ENCODE data around the gene SBNO2.

SBNO2 gene

GRCh38 chr19:1069009-1069779 lies 104.9 kb downstream of the SBNO2 start:
- no peak for DNase-seq

DNA sequence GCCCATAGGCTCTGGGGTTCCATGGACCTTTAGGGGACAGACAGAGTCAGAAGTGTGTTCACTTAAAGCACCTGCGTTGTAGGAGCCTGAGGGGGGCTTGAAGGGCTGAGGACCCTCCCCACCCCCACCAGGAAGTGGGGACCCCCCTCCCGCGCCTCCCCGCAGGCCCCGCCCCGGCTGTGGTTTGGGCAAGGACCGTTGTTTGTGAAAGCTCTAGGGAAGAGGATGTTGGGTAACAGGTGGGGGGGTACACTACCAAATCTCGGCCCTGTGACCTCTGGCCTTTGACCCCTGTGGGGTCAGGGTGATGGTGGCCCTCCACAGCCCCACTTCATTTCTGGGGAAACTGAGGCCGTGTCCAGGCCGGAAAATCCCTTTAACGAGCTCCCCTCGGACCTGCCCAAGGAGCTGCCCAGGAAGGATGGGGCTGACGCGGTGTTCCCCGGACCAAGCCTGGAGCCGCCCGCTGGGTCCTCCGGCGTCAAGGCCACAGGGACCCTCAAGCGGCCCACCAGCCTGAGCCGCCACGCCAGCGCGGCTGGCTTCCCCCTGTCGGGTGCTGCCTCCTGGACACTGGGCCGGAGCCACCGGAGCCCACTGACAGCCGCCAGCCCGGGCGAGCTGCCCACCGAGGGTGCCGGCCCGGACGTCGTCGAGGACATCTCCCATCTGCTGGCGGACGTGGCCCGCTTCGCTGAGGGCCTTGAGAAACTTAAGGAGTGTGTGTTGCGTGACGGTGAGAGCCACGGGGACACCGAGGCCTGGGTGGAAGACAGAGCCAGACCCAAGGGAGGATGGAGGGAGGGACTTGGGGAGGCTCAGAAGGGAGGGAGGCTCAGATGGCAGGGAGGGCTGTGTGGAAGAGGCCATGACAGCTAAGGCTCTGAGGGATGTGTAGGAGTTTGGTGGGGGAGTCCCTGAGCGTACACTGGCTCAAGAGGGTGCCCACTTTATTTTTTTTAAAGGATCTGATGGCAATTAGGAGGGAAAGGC lies 105.8 kb downstream of the SBNO2 start:
- no peak for DNase-seq

- no peak for DNase-seq
These were observed 106.6 kb downstream of the SBNO2 start for GRCh38 chr19:1067341-1067957.

DNA sequence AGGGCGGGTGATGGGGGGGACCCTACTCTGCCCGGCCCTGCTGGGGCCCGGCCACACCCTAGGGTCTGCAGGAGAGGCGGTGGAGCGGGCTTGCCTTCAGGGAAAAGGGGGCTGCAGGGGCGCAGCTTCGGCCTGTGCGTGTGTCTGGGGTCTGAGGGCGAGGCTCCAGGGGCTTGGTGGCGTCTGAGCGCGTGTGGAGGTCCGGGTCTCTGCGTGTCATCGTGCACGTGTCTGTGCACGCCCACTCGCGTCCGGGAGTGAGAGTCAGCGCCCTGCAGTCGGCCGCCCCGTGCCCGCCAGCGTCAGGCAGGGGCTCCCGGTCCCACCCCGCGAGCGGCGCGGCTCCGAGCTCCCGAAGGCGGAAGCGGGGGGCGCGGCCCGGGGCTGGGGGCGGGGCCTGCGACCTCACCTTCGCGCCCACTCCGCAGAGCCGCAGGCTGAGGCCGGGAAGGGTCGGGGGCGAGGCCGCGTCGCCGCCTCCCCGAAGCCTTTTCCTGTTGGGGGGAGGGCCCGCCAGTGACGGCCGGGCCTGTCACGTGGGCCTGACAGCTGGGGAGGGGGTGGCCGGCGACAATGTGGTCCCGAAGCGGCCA lies 107.2 kb downstream of the SBNO2 start, which contains the start of gene ARHGAP45:
Gene ARHGAP45, plus strand, starts transcription at position 420 of the 593 bp plus-strand sequence. CDS start 239 bp downstream, outside the sequence.
- no peak for DNase-seq

DNA sequence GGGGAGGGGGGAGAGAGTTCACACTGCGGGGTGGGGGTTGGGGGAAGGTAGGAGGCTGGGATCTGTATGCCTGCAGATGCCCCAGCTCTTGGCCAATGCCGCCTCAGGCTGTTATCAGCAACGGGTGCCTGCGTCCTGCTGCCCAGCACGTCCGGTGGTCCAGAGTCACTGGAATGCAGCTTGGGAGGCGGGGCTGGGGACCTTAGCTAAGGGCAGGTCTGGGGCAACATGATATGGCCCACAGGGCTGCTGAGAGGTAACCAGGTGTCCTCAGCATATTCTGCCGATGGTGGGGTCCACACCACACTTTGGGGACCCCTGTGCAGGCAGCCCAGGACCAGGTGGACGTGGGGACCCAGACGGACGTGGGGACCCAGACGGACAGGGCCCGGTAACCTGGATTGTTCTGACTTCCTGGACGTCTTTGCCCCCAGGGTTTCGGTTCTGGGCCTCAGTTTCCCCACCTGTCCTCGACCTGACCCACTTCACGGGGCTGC lies 107.8 kb downstream of the SBNO2 start:
- no peak for DNase-seq

GRCh38 chr19:1065606-1066109 lies 108.4 kb downstream of the SBNO2 start:
- DNase-seq = no peak

DNA sequence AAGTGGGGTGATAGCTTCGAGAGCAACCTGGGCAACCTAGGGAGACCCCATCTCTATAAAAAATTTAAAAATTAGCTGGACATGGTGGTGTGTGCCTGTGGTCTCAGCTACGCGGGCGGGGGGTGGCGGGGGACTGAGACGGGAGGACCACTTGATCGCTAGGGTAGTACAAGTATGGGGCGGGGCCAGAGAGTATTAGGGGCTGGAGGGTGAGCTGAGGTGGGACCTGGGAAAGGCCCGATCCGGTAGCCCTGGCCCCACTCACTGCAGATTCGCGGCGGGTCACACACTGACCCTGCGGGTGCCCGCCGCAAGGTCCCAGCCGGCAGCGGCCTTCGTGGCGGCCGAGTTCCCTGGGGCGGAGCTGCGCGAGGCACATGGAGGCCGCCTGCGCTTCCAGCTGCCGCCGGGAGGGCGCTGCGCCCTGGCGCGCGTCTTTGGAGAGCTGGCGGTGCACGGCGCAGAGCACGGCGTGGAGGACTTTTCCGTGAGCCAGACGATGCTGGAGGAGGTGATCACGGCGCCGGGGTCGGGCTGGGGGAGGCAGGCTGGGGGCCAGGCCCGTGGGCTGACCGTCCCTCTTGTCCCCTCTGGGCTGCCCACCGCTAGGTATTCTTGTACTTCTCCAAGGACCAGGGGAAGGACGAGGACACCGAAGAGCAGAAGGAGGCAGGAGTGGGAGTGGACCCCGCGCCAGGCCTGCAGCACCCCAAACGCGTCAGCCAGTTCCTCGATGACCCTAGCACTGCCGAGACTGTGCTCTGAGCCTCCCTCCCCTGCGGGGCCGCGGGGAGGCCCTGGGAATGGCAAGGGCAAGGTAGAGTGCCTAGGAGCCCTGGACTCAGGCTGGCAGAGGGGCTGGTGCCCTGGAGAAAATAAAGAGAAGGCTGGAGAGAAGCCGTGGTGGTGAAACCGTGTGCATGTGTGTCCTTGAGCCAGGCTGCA lies 109.1 kb downstream of the SBNO2 start:
- DNase-seq = no peak

- DNase-seq = no peak
These were observed 110.0 kb downstream of the SBNO2 start for GRCh38 chr19:1063909-1064660.

GRCh38 chr19:1063030-1063908 lies 110.8 kb downstream of the SBNO2 start:
- no peak for DNase-seq

DNA sequence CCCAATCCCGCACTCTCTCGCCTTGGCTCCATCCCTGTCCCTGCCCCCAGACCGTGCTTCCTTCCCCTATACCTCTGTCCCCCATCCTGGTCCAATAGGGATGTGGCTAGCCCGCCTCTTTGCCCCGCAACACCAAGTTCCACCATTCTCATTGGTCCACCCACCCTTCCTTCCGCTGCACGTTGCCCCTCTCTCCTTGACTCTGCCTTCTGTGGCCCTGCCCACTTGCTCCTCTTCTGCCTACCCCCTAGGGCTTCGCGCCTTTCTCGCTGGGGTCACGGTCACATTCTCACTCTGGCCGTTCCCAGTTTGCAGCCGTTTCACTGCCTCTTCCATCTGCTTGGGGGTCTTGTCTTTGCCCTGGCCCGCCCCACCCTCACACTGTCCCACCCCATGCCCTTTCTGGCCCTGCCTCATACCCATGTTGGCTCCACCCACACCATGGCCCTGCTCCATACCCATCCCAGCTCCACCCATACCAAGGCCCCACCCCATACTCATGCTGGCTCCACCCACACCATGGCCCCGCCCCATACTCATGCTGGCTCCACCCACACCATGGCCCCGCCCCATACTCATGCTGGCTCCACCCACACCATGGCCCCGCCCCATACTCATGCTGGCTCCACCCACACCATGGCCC lies 111.6 kb downstream of the SBNO2 start:
- no peak for DNase-seq

- no peak for DNase-seq
These were observed 112.1 kb downstream of the SBNO2 start for GRCh38 chr19:1061987-1062386.

DNA sequence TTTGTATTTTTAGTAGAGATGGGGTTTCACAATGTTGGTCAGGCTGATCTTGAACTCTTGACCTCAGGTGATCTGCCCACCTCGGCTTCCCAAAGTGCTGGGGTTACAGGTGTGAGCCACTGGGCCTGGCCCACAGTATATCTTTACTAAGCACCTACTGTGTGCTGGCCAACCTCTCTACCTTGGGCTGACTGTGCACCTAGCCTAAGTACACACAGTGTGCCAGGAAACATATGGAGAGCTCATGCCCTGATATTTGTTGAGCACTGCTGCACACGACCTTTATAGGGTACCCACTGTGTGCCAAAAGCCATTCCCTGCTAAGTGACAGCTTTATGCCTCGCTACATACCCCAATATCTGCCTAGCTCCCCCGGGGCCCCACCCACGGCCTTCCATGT lies 113.4 kb downstream of the SBNO2 start:
- DNase-seq = no peak

DNA sequence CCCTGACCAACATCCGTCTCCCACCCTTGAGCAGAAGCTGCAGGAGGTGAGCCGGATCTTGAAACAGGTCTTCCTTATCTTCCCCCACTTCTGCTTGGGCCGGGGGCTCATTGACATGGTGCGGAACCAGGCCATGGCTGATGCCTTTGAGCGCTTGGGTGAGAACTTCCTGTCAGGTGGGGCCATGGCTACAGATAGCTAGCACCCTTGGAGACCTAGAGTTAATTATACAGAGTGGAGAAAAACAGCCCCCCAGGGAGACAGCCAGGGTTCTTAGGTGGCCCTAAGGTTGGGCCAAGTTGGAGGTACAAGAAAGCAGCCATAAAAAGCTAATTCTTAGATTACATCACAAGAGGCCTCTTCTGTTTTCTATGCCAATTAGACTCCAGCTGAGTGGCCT lies 116.0 kb downstream of the SBNO2 start:
- no peak for DNase-seq

Measured in amniotic stem cell (primary cell).